ENCODE data around the gene C20orf204.

C20orf204 gene

GRCh38 chr20:64071341-64072332 is 35.7 kb downstream of the C20orf204 start:
- no peak overlapping the region for H3K4me3 ChIP-seq (ENCODE audit: low read depth, low read length)
- in situ Hi-C loops (cut with HindIII; ENCODE audit: low sequenced_read_pairs) = no loop called here

GRCh38 chr20:64072498-64073063 is 36.6 kb downstream of the C20orf204 start:
- DNase-seq (ENCODE audit: low read depth) = no peak
- in situ Hi-C loops (cut with HindIII; ENCODE audit: low sequenced_read_pairs) = no loop called here
- no peak for TF ChIP-seq CTCF (IDR thresholded peaks at IDR 0.05; ENCODE audit: low read depth, low read length, missing control alignments)
- no peak overlapping the region for H3K4me3 ChIP-seq (ENCODE audit: low read depth, low read length)

More at GRCh38 chr20:64071341-64072332, 35.7 kb downstream of the C20orf204 start:
- no peak for DNase-seq (ENCODE audit: low read depth)
- TF ChIP-seq CTCF (IDR thresholded peaks at IDR 0.05; ENCODE audit: low read depth, low read length, missing control alignments) = no peak

- H3K4me3 ChIP-seq (ENCODE audit: low read depth, low read length) = no peak overlapping the region
- TF ChIP-seq CTCF (IDR thresholded peaks at IDR 0.05; ENCODE audit: low read depth, low read length, missing control alignments) = no peak
- in situ Hi-C loops (cut with HindIII; ENCODE audit: low sequenced_read_pairs) = no loop called here
Measured at GRCh38 chr20:64073476-64074183, 37.6 kb downstream of the C20orf204 start.

GRCh38 chr20:64074184-64074789 is 38.3 kb downstream of the C20orf204 start:
- no peak overlapping the region for H3K4me3 ChIP-seq (ENCODE audit: low read depth, low read length)
- TF ChIP-seq CTCF (IDR thresholded peaks at IDR 0.05; ENCODE audit: low read depth, low read length, missing control alignments) = no peak
- in situ Hi-C loops (cut with HindIII; ENCODE audit: low sequenced_read_pairs) = no loop called here

More at GRCh38 chr20:64073476-64074183, 37.6 kb downstream of the C20orf204 start:
- DNase-seq (ENCODE audit: low read depth) = no peak

GRCh38 chr20:64074963-64075362 is 39.0 kb downstream of the C20orf204 start:
- no peak for DNase-seq (ENCODE audit: low read depth)

More at GRCh38 chr20:64074184-64074789, 38.3 kb downstream of the C20orf204 start:
- DNase-seq (ENCODE audit: low read depth) = no peak

More at GRCh38 chr20:64074963-64075362, 39.0 kb downstream of the C20orf204 start:
- TF ChIP-seq CTCF (IDR thresholded peaks at IDR 0.05; ENCODE audit: low read depth, low read length, missing control alignments) = no peak
- in situ Hi-C loops (cut with HindIII; ENCODE audit: low sequenced_read_pairs) = no loop called here
- no peak overlapping the region for H3K4me3 ChIP-seq (ENCODE audit: low read depth, low read length)

Data from astrocyte of the cerebellum (primary cell).